ENCODE results near the gene SHD. TPM values are rescaled to one million over a fixed set of nuclear protein-coding genes. Genes with fewer than 3 reads are reported as not detected.
A peak's percentile ranks its signal among the peaks of the same experiment; 100 is the strongest.

SHD gene
- total and polyA plus RNA-seq, 2 of the 8 experiments (the other 6 are each of a cell fraction or from before 2014, with no cell fraction given) = 5.8 to 10.7 TPM

DNA sequence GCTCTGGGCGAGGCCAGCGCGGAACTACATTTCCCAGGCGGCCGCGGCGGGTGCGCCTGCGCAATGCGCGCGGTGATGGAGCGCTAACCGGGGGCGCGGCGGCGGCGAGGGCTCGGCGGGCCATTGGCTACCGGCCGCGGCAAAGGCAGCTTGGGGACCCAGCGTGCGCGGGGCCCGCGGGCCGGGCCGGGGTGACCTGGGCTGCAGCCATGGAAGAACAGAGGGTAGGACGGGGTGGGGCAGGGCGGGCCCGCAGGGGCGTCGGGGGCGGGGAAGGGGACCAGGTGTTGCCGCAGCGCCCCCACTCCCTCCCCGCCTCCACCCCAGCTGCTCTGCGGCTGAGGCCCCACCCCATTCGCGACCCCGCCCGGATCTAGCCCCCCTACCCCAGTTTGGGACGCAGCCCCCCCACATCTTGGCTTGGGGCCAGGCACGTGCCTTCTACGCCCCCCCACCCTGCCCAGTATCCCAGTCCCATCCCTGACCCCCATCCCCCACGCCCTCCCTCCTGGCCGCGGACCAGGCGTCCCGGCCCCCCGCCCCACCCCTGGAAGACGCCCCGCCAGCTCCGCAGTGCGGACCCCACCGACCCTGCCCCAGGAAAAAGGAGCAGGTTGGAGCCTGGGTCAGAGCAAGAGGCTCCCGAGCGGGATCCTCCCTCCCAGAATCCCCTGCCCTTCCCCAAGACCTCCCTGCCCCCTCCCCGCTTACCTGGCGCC lies 25.6 kb downstream of the SHD start, which contains the start of gene FSD1 (continued):
- TF ChIP-seq, protein P1, sequence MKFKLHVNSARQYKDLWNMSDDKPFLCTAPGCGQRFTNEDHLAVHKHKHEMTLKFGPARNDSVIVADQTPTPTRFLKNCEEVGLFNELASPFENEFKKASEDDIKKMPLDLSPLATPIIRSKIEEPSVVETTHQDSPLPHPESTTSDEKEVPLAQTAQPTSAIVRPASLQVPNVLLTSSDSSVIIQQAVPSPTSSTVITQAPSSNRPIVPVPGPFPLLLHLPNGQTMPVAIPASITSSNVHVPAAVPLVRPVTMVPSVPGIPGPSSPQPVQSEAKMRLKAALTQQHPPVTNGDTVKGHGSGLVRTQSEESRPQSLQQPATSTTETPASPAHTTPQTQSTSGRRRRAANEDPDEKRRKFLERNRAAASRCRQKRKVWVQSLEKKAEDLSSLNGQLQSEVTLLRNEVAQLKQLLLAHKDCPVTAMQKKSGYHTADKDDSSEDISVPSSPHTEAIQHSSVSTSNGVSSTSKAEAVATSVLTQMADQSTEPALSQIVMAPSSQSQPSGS (IDR thresholded peaks at IDR 0.05; ENCODE audit: low read length) = no peak
- peak; percentile 29; the same call in 1 of the 2 replicates for TF ChIP-seq MAX (IDR thresholded peaks at IDR 0.05)
- TF ChIP-seq CEBPB (IDR thresholded peaks at IDR 0.05; ENCODE audit: low read depth, low read length) = no peak
- TF ChIP-seq SIN3A (conservative IDR thresholded peaks at IDR 0.05 in 1 of 2, IDR thresholded peaks at IDR 0.05 in 1 of 2; ENCODE audit: low read depth in 1 of 2, low read length in 2 of 2) = peak in 1 of 2 experiments; percentile 38; a peak in 1 of 4 replicates
- no peak for TF ChIP-seq CBX8 (IDR thresholded peaks at IDR 0.05; ENCODE audit: borderline replicate concordance, low read depth, low read length)
- no peak for TF ChIP-seq TBP (IDR thresholded peaks at IDR 0.05; ENCODE audit: low read depth, low read length)
- no peak for TF ChIP-seq BRCA1 (IDR thresholded peaks at IDR 0.05; ENCODE audit: low read depth, low read length)
